Measurements from ENCODE around the gene DDX10.
A peak's percentile ranks its signal among the peaks of the same experiment; 100 is the strongest.
"Not testable (repeated sequence)": the region's sequence is repeated elsewhere in the genome, so short reads cannot be mapped to it uniquely, and the experiment has no call there.

The DDX10 gene

DNA sequence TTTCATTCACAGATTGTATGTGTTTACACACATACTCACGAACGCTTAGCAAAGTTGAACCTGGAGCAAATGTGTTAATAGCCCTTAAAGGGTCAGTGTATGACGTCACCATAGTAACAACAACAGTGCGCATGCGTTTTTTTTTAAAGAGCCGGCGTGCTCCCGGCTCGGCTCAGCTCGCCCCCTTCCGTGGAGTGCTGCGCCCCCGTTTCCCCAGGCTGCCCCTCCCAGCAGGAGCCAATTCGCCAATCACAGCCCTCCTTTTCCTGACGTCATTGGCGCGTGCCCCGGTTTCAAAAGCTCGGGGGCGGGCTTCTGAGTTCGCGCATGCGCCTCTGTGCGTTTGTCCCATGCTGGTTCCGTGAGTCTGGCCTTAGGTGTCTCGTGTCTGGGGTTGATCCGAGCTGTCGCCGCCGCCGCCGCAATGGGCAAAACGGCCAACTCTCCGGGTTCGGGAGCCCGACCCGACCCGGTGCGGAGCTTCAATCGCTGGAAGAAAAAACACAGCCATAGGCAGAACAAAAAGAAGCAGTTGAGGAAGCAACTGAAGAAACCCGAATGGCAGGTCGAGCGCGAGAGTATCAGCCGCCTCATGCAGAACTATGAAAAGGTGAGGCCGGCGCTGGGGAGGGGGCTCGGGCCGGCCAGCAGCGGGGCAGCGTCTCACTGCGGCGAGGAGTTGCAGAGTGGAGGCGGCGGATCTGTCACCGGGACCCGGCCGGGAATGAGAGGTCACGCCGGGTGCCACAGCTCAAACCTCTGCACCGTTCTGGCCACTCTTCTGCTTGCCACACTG, at the start of gene DDX10:
TSS of gene DDX10 (plus strand) at position 340 of the 796 bp plus-strand sequence. CDS start at position 425, 85 bp downstream.
- peak; percentile 99 for DNase-seq

DNA sequence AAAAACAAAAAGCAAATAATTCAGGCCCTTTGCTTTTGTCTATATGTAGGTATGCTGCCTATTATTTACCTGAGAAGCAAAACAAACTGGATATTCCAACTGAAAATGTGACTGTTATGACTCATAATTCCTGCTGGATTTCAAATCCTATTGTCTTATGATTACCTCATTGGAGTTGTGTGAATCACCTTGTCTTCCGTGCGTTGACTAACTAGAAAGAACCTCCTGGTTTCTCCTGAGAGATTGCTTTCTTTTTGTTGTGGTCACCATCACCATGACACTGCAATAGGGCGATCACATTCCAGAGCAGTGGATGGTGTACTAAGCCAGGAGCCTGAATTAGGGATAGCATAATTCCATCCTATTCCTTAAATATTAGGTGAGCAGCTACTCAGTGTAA, 48.3 kb upstream of the DDX10 start:
- no peak for DNase-seq

DNA sequence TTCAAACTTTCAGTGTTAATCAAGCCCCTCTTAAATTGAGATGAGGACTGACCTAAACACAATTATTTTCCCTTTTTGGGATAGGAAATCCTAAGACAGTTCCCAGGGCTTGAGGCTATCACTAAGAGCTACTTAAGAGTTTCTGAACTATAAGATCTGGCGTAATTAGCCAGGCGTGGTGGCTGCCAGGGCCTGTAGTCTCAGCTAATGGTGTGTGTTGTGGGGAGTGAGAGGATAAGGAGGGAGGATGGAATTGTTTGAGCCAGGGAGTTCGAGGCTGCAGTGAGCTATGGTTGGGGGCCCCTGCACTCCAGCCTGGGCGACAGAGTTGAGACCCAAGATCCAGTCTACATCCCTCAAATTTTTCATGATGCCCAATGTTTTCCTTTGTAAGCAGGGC, 47.8 kb upstream of the DDX10 start:
- no peak for DNase-seq

DNA sequence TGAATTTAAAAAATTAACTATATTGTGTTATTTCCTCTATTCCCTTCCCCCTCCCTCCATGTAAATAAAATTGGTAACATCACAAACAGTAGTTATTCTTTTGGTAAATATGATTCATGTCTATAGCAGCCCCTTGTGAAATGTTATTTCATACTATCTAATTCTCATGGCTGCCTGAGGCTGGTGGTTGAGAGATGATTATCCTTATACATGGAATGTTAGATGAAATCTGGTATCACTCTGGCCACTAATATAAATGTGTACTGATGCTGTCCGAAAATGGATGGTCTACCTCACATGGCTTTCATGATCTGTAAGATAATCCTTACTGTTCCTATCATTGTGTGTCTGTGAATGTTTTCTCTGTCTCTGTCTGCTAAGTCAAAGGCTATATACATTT, 46.3 kb upstream of the DDX10 start:
- no peak for DNase-seq

DNA sequence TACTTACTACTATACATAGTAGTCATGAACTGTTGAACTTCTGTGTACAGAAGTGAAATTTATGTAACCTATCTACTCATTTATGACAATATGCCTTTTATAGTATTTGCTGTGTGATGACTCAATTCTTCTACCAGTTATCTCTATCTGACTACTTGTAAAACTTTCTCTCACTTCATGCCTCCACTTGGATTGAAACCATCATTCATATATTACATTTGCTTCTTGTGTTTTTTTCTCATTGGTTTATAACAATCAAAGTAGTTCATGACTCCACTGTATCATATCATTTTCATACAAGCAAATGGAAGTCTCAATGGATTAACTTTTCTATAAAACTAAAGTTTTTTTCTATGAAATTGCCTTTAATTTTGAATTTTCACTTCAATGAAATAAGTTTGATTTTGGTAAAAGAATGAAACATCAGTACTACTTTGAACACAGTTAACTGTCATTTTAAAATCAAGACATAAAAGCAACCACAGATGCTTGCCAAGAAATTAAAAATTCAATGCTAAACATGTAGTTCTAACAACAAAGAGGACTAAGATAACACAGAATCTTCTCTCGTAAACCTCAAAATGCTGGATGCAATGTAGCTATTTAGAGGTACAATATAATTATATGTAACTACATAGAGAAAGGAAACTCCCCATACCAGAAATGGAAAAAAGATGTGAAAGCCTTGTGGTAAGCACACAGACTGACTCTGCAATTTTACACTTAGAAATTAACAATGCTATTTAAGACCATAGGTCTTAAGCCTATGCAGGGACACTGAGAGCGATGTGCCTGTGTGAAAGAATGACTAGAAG, 43.7 kb upstream of the DDX10 start:
- DNase-seq: no peak

DNA sequence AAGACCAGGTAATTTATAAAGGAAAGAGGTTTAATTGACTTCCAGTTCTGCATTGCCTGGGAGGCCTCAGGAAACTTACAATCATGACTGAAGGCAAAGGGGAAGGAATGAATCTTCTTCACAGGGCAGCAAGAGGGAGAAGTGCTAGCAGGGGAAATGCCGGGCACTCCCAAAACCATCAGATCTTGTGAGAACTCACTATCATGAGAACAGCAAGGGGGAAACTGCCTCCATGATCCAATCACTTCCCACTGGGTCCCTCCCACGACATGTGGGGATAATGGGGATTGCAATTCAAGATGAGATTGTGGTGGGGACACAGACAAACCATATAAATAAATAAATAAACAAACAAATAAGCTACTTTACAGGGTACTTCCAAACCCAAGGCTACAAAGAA, 42.5 kb upstream of the DDX10 start:
- no peak for DNase-seq

DNA sequence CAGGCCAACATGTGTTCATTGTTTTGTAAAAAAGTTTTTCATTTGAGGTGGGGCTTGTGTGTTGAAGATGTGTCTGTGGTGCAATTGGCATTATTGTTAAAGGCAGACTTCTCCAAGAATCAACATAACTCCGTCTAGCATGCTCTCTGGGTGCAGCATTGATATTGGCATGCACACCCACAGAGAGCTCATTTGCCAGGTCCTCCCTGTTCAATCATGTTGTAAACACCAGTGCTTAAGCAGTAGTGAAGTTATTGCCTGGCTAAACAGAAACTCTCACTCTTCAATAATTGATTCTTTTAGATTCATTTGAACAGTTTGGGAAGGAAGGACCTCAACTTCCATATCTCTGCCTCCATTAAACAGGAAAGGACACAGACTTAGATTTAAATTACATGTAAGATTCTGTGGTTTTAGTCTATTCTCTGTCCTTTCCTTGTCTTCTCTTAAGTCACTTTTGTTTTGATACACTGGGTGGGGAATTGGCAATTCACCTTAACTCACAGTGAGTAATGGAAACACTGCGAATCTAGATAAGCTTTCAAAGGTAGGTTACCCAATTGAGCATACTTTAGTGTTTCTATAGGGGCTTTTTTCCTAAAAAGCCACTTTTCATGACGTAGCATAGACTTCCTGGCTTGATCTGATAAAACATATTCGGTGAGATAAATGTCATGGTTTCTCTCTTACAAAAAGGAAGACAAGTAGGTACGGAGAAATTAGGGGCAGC, 40.5 kb upstream of the DDX10 start:
- no peak for DNase-seq

DNA sequence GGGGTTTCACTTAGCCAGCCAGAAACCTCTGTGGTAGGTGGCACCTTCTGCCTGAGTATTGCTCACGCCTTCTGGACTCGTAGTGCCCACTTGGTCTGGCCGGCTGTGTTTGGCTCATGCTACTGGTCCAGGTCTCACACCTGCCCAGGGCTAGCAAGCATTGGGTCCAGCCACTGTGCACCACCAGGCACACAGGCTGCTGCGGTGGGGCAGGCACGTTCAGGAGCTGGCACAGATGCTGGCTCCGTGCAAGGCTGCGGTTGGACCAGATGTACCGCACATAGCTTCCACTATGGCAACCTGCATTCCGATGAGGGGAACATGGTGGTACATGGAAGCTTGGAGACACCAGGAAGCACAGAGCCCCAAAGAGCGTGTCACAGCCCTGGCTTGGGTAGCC, 36.5 kb upstream of the DDX10 start:
- DNase-seq: no peak

DNA sequence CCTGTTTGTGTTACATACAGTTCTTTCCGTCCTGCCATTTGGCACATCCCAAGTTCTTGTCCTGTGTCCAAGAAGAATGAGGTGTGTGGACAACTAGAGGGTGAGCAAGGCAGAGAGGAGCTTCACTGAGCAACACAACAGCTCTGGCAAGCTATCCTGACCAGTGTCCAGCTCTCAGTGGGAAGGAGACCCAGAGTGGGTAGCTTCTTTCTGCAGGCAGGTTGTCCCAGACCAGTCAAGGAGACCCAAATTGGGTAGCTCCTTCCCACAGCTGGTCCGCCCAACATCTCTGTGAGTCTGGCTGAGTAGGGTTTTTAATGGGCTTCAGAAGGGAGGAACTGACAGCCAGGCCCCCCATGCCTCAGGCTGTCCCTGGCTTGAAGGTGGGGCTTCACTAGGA, 36.1 kb upstream of the DDX10 start:
- DNase-seq: no peak

DNA sequence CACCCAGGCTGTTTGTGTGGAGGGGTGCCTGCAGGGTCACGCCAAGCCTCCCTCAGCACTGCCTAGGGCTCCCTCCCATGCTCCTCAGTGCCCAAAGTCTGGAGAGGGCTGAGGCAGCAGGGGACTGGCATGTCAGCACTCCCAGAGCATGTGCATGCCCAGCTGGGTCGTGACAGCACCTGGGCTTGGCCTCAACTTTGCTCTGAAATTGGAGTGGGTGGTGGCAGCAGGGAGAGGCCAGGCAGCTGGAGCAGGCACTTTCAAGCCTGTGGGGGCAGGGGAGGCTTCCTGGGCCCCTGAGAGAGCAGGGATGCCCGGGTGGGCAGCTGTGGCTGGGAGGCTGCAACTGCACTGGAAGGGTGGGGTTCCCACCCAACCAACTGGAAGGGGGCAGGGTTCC, 35.6 kb upstream of the DDX10 start:
- no peak for DNase-seq

DNA sequence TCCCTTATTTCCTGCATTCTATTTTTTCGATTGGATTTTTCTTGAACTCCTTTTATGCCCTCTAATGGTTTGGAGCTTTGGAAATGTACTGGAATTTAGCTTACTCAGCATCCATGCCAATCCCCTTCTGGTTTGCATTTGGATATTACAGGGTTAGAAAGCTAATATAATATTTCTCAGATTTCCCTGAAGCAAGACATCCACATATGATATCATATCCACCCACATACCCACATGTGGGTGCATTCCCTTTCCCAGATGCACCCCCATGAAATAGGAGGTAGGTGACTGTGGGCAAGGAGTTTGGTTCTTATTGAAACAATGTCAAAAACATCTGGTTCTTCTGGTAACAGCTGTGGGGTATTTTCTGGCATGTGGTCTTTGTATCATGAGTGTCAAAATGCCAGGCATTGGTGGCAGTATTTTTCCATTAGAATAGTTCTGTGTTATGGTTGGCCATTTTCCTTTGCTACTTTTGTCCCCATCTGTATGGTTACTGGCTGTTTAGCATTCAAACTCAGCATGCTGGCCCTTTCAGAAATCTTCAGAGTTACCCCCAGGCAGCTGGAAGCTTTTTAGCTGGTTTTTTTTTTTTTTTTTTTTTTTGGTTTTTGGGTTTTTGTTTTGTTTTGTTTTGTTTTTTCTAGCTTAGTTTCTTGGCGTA, 32.7 kb upstream of the DDX10 start:
- DNase-seq: no peak

DNA sequence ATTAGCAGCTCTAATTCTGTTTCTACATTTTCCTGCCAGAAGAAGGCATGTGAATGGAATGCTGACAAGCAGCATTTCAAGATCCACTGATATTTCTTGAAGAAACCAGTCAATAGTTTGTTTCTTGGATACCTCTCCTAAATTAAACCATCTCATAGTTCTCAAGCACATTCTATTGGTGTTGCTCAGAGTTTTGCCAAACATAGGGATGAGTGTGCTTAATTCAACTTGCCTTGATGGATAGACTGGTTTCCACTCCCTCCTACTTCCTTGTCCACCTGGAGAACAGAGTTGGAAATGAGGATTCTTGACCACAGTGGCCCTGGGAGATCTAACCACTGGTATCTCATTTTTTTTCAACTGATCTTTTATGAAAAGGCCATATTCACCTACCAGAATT, 29.8 kb upstream of the DDX10 start:
- no peak for DNase-seq

DNA sequence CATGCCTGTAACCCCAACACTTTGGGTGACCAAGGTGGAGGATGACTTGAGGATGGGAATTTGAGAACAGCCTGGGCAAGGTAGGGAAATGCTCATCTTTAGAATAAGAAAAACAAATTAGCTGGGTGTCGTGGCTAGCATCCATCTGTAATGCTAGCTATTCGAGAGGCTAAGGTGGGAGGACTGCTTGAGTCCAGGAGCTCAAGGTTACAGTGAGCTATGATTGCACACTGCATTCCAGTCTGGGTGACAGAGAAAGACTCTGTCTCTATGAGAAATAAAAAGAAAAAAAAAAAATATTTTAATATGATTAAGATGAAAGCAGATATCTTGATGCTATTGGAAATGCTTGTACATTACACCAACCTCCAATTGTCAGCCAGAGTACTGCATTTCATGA, 28.6 kb upstream of the DDX10 start:
- DNase-seq: no peak

DNA sequence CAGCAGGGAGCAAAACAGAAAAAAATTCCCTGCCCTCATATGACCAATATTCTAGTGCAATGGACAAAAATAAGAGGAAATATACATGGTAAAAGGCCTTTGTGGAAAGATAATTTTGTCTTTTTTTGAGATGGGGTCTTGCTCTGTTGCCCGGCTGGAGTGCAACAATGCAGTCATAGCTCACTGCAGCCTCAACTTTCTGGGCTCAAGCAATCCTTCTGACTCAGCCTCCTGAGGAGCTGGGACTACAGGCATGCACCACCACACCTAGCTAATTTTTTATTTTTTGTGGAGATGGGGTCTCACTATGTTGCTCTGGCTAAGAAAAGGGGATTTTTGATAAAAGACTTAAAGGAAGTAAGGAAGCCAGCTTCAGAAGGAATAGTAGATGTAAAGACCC, 25.7 kb upstream of the DDX10 start:
- no peak for DNase-seq

DNA sequence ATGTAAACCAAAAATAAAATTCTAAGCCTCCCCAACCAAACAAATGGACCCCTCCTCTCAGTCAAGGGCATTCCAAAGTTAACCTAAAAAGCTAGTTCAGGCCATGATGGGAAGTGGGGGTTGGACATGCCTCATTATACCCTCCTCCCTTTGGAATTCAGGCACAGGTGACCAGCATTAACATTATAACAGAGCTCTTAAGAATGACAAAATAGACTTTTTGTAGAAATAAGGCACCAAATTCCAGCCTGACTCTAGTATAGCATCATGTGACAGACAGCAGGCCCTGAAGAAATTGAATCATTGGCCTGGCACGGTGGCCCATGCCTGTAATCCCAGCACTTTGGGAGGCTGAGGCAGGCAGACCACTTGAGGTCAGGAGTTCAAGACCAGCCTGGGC, 23.1 kb upstream of the DDX10 start:
- not testable (repeated sequence) for DNase-seq

DNA sequence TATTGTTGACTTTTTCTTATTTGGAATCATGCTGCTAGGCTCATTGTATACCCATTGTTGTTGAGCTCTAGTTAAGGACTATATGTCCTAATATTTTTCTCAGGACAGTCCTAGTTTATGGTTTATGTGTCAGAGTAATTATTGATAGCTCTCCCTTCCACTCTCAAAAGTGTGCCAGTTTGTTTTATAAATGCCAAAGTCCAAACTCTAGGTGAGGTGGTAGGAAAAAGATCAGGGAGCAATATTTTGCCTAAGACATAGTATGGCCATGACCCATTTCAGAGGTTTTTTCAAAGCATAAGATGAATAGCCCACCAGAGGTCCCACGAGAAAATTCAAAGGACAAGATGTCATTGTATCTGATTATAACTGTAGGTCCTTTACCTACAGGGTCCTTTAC, 20.9 kb upstream of the DDX10 start:
- no peak for DNase-seq

DNA sequence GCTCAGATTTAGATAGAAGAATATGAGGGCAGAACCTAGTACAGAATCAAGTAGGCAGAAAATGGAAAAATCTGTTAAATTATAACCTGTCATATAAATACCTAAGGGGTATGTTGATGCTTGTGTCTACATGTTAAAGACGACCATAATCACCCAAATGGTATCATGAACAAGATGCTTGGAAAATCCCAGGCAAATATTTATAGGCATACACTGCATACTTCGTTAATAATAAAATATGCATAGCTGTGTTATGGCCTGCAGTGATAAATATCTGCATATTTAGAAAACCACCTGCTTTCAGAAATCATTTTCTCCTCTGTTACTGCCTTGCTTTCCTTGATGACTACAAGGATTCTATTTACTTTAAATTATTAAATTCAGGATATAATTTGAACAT, 18.9 kb upstream of the DDX10 start:
- DNase-seq: no peak

DNA sequence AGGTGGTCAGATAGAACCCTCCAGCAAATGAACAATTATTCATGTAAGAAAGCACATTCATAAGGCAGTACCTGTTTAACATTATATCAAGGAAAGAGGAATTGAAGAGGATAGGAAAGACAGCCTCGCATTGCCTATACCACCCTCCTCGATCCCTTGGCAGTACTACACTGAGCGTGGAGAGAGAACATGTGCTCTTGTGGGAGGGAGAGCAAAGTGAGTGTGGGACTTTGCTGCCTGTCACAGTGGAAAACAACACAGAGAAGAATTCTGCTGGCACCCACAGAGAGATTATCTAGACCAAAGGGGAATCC, 17.5 kb upstream of the DDX10 start:
- DNase-seq: no peak

DNA sequence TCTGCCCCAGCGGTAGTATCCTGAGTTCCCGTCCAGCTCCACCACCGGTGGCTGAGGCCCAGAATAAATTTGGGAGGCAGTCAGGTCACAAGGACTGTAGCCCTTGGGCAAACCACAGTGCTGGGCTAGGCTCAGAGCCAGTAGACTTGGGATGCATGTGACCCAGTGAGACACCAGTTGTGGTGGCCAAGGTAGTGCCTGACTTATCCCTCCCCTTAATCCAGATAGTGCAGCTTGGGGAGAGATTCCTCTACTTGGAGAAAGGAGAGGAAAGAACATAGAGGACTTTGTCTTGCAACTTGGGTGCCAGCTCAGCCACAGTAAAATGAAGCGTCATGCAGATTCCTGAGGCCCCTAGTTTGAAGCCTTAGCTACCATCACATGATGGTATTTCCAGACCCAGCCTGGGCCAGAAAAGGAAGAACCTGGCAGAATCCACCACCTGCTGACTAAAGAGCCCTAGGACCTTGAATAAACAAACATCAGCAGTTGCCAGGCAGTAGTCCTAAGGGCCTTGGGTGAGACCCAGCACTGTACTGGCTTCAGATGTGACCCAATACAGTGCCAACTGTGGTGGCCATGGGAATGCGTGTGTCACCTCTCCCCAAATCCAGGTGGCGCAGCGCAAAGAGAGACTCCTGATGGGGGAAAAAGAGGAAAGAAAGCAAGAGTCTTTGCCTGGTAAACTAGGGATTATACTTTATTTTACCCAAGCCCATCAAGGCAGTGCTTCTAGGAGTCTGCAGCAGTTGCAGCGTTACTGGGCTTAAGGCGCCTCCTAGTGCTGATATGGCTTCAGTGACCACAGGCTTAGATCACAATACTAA, 17.0 kb upstream of the DDX10 start:
- DNase-seq: peak; percentile 73

DNA sequence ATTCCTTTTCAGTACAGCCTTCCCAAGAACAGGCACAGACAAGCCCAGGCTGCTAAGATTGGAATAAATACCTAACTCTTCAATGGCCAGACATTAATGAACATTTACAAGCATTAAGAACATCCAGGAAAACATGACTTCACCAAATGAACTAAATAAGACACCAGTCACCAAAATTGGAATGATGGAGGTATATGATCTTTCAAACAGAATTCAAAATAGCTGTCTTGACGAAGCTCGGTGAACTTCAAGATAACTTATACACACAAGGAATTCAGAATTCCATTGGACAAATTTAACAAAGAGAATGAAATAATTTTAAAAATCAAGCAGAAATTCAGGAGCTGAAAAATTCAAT, 16.4 kb upstream of the DDX10 start:
- no peak for DNase-seq

DNA sequence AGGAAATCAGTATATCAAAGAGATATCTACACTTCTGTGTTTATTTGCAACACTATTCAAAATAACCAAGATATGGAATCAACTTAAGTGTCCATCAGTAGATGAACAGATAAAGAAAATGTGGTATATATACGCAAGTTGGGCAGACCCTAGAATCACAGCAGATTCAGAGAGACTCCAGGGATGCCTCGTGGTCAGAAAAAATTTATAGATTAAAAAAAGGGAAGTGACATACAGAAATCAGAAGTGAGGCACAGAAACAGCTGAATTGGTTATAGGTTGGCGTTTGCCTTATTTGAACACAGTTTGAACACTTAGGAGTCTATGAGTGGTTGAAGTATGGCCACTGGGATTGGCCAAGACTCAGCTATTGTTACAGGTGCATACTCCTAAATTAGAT, 10.8 kb upstream of the DDX10 start:
- not testable (repeated sequence) for DNase-seq

DNA sequence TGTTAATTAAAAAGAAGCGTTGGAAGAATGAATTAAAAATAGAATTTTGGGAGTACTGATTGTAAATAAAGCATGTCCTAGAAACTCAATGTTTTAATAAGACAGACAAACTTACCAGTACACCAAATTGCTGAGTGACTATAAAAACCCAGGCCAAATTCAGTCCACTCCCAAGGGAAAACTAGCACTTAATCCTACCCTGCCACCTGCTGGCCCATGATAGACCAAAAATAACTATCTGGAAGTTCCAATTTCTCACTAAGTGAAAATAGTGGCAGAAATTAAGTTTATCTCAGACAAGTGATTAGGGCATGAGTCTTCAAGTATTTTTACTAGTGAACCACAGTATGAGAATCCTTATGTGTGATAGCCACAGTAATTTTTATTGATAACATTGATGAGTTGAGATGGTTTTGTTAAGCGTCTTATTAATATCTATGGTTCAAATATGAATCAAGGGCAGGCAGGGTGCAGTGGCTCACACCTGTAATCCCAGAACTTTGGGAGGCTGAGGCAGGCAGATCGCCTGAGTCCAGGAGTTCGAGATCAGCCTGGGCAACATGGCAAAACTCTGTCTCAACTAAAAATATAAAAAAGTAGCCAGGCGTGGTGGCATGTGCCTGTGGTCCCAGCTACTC, 9.8 kb upstream of the DDX10 start:
- peak; percentile 49 for DNase-seq
